Measurements from ENCODE around the gene IGSF3.

IGSF3 gene

DNA sequence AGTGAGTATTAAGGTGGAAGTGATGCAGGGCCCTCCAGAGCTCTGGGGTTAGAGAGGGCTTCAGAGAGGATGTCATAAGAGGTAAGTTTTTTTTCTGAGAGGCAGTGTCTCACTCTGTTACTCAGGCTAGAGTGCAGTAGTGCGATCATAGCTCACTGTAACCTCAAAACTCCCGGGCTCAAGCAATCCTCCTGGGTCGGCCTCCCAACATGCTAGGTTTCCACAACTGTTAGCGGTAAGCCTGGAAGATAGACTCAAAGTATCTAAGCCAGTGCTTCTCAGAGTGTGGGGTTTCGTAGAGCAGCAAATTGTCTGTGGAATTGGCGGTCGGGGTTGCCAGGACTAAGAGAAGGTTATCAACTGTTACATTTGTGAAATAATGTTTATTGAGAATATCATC is 18.6 kb upstream of the IGSF3 start:
- no peak for DNase-seq (ENCODE audit: low read depth)

DNA sequence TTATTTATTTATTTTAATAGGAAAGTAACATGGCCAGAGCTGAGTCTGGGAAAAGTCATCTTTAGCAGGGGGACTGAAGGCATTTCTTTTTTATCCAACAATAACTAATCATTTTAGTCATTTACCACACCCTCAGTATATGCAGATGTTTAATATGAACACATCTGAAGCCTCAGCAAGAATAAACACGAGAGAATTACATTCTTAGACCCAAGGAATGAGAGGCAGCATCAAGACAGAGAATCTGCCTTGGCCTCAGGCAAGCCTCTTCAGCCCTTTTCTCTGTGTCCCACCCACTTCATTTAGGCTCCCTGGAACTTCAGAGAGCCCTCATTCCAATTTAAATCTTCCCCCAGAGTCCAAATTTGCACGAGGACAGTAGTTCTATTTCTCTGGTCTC is 17.0 kb upstream of the IGSF3 start:
- DNase-seq (ENCODE audit: low read depth), result no peak

DNA sequence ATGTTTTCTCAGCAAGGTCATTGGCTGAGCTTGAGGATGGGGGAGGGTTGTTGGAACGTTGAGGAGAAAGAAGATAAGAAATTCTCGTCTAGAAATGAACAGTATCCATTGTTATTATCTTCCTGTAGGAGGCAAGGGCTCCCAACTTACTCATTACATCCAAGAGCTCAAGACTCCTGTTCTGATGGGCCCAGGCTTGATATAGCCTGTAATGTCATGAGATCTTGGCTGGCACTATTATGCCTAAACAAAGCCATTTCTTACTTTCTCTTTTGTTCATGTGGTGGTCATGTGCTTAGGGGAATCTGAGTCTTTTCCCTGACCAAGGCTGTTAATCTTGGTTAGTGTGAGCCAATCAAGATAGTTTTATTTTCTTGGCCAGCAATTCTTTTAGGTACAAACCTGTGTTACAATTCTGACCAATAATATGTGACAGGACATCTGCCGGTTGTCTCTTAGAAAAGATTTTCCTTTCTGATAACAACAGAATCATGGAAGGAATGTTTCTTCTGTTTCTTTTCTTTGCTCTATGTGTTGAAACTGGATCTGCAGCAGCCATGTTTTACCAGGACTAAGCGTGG is 15.2 kb upstream of the IGSF3 start:
- no peak for DNase-seq (ENCODE audit: low read depth)

DNA sequence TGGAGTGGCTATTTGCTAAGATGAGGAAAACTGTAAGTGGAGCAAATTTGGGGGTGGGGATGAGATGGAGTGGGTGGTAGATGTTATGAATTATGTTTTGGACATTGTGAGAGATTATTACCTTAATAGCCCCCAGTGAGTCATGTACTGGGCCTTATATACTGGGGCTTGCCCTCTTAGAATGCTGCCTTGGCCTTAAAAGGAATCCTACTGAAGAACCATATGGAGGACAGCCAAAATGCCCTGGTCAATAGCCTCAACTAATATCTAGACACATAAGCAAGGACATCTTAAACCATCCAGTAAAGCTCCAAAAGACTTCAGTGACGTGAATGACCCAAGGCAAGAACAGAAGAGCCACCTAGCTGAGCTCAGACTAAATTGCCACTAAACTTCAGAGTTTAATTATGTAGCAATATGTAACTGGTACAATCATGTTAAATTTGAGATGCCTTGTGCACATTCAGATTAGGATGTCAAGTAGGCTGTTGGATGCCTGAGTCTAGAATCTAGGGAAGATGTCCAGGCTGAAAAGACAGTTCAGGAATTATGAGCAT is 13.9 kb upstream of the IGSF3 start:
- no peak for DNase-seq (ENCODE audit: low read depth)

DNA sequence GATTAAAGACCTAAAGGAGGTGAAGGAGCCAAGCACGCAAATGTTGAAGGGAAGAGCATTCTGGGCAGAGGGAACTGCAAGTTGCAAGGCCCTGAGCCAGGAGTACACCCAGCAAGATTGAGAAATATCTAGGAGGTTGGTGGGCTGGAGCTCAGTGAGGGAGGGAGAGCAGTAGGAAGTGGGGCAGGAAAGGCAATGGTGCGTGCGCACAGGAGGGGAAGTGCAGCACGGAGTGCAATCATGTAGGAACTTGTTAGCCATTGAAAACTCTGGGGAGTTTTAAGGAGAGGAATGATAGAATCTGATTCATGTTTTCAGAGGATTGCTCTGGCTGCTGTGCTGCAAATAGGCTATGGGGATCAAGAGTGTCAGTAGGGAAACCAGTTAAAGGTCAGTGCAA is 13.2 kb upstream of the IGSF3 start:
- no peak for DNase-seq (ENCODE audit: low read depth)

DNA sequence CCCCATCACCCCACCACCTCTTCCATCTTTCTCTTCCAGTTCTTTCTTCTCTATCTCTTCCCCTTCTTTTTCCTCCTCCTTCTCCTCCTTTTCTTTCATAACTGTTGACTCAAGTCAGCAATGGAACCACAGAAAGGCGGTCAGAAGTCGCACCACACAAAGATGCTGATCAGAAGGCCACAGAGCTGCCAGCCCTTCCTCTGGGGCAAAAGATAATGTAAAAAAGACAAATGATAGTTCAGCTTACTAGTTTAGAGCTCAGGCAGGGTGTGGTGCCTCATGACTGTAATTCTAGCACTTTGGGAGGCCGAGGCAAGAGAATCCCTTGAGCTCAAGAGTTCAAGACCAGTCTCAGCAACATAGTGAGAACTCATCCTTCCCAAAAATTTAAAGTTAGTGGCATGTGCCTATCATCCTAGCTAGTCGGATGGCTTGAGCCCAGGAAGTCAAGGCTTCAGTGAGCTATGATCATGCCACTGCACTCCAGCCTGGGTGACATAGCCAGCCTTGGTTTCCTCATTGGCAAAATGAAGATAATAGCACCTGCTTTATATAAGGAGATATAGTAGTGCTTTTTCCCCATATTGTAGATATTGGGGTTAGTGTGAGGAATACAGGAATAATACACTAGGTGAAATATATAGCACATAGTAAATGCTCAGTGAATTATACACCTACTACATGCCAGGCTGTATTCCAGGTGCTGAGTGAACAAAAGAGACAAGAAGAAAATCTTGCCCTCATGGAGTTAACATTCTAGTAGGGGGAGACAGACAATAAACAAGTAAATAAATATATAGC is 12.5 kb upstream of the IGSF3 start:
- DNase-seq (ENCODE audit: low read depth), result no peak

DNA sequence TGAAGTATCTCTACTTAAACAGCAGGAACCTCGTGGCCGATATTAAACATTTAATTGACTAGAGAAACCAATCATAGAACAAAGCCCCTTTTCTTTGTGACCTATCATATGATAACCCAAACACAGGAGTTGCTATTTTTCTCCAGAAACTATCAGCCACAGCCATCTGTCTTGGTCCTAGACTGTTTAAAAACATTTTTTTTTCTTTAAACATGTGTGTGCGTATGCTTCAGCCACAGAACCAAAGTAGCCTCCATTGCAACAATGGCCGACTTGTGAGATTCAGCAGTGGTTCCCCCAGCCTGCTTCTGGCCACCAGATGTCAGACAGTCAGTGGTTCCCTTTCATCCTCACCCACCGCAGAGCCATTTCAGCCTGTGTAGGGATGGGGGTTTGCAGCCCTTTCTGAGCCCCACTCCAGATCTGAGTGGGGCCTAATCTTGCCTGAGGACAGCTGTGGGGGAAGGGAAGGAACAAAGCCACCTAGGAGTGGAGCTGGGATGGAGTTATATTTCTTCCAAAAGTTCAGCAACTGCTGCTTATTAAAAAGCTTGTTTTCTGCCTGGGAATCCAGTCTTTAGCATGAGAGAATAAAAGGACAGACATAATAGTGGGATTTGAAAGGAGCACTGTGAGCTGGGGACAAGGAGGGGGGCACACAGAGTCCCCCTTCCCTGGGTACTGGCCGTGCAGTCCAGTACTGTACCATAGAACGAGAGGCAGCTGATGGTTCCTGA is 11.7 kb upstream of the IGSF3 start:
- DNase-seq (ENCODE audit: low read depth), result no peak

DNA sequence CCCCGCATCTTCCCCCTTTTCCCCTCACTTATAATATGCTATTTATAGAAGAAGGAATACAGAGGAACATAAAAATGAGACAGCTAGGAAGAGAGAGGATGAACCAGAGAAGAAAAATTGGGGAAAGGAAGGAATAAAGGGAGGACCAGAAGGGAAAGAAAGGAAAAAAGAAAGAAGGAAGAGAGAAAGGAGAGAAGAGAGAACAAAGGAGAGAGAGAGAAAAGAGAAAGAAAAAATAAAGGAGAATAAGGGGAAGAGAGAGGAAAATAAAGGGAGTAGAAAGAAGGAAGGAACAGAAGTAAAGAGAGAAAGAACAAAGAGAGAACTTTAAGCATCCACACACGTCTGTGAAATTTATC is 11.2 kb upstream of the IGSF3 start:
- no peak for DNase-seq (ENCODE audit: low read depth)

DNA sequence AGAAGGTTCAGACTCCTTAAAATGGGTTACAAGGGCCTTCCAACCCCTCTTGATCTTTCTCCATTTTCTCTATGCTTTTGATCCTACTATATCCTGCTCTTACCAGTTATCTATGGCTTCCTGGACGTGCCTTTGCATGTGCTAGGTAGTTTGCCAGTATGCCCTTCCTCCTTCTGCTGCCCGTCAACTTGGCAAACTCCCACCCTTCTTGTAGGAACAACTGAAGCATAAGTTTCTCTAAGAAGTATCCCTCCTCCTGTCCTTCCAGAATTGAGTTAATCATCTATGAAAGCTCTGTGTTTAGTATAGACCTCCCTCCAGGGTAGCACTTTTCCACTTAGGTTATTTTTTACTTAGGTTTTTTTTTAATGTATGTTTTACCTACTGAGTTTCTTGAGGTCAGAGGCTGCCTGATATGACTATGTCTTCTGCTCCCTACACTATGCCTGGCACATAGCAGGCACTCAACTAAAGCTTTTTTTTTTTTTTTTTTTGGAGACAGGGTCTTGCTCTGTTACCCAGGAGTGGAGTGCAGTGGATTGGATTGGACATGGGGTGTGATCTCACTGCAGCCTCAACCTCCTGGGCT is 10.0 kb upstream of the IGSF3 start:
- DNase-seq (ENCODE audit: low read depth), result no peak

DNA sequence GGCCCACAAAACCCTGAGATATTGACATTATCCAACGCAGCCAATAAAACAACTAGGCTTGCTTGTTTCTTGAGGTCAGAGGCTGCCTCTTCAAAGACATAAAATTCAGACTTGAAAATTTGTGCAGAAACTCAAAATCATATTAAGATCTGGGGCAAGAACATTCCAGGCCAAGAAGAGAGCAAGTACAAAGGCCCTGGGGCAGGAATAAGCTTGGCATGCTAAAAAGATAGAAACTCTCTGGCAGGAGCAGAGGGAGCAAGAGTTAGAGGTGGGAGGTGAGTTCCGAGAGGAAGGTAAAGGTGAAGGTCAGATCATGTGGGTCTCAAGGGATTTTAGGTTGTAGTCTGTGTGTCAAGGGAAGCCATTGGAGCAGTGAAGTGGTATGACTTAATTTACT is 8.8 kb upstream of the IGSF3 start:
- DNase-seq (ENCODE audit: low read depth), result no peak

DNA sequence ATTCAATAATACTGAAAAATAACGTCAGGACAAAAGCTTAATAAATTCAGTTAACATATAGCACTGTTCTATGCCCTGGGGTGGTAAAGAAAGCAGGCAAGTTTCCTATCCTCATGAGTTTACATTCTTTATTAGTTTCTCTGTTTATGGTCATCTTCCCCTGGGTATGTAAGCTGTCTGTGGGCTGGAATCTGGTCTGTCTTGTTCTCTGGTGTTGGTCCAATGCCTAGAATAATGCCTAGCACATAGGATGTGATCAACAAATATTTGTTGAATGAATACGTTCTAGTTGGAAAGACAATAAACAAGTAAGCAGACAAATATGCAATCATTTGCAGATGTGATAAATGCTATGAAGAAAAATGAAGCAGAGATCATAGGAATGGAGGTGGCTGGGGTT is 7.2 kb upstream of the IGSF3 start:
- no peak for DNase-seq (ENCODE audit: low read depth)

DNA sequence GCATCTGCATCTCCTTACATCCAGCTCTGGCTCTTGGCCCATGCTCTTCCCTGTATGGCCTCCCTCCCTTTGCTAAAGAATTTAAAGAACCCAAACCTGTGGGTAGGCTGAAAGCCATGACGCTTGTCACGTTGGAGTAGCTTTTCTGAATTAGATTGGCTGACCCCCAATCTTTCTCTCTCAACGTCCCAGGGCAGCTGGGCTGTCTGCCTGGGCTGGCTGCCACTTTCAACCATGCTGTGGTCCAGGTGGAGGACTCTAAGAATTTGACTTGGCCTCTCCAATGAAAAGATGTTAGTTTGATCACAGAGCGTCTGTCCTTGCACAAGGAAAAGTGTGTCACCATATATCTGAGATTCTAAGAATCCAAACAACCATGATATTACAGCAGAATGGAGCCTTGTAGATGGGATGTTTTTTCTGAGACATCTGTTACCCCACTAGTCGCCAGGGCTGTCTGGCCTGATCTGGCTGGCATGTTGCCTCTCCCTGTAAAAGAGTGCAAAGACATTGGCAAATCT is 6.5 kb upstream of the IGSF3 start:
- DNase-seq (ENCODE audit: low read depth), result no peak

DNA sequence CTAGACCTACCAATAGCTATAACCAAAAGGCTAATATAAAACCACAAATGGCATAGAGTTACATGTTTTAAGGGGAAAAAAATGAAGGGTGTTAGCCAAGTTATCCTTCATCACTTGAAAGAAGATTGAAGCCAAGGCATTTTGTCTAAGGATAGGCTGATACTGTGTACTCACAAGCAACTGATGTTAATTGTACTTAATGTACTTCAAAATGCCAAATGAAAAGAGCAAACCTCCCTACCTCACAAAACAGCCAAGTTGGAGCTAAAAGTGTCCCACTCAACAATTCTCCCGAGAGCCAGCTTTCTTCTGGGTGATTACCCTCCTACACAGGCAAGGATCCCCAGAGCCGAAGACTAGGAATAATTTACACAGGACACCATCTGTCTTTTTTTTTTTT is 4.4 kb upstream of the IGSF3 start:
- no peak for DNase-seq (ENCODE audit: low read depth)

DNA sequence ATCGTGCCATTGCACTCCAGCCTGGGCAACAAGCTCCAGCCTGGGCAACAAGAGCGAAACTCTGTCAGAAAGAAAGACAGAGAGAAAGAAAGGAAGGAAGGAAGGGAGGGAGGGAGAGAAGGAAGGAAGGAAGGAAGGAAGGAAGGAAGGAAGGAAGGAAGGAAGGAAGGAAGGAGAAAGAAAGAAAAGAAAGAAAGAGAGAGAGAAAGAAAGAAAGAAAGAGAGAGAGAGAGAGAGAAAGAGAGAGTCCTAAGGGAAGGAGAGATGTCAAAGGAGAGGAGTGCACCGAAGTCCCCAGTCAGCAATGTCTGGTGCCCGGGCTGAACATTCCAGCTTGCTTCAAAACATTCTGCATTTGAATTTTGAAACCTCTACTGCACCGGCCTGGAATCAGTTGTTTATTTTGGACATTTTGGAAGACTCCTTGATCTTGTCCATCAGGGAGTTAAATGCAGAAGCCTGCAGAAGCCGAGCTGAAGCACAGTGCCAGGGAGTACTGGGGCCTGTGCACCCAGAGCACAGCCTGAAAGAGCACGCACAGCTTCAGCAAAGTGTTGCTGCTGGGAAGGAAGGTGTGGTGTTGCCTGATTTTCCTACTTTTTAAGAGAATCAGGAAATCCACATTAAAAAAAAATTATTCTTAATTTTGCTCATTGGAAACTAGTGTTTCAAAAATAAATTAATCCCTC is 3.7 kb upstream of the IGSF3 start:
- no peak for DNase-seq (ENCODE audit: low read depth)

DNA sequence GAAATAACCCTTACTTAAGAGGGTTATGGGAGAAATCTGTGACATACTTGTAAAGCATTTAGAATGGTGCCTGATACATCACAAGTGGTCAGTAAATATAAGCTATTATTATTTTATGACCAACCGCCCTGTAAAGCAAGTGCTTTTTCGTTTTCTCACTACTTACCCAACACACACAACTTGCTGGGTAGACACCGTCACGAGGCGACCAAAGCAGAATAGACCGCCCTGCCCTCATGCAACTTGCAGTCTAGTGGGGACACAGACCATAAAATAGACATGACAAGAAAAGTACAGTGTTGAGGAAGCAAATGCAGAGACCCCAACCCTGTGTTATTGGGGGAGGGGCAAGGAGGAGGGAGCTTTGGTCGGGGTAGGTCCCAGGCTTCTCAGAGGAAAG is 744 bp upstream of the IGSF3 start:
- no peak for DNase-seq (ENCODE audit: low read depth)

DNA sequence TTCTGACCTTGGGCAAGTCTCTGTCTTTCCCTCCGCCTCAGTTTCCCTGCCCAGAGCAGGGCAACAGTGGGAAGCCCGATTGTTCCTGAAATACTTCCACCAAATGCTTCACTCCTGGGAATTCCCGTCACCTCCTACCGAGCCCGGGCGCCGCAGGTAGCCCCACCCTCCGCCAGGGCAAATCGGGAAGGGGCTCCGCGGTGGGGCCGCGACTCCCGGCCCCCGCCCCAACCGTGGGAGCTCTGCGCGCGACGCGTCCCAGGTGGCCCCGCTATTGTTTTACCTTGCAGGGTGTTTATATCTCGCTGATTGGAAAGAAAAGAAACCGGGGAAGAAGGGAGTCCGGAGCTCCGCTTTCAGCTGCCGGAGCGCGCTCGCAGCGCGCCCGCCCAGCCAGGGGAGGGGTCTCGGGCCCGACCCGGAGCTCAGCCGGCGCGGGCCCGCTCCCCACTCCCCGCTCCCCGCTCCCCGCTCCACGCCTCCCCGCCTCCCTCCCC is 407 bp downstream of the IGSF3 start:
- no peak for DNase-seq (ENCODE audit: low read depth)

DNA sequence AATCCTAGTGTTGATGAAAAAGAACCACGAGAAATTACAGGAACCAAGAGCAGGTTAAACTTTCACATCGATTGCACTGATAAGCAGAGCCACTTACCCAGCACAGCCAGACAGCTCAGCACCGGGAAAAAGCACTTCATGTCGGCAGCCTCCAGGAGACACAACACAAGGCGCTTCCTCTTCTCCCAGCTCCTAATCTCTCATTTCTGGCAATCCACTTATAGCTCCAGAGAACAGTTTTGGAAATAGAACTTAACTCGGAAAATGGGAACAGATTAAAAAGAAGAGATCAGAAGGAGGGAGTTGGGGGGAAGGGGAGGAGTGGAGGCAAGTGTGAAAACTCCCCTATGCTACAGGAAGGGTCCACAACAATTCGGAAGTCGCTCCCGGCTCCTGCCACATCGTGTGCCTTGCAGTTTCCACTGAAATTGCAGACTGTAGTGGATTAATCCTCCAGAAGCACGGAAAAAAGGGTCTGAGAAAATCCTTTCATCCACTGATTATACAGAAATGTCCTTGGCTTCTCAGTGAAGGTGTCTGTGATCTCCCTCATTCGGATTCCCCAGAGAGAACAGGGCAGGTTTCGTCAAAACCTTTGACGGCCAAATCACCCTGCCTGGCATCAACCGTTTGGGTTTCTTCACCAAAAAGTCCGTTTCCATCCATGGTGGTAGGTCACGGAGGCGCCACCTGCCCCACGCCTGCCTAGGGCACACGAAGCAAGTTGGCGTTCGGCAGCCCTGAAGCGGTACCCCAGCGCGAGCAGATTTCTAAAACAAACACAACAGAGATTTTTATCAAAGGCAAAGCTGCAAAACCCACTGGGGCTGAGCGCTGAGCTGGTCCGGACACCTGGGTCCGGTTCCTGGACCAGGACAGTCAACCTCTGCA is 1.1 kb downstream of the IGSF3 start:
- no peak for DNase-seq (ENCODE audit: low read depth)

DNA sequence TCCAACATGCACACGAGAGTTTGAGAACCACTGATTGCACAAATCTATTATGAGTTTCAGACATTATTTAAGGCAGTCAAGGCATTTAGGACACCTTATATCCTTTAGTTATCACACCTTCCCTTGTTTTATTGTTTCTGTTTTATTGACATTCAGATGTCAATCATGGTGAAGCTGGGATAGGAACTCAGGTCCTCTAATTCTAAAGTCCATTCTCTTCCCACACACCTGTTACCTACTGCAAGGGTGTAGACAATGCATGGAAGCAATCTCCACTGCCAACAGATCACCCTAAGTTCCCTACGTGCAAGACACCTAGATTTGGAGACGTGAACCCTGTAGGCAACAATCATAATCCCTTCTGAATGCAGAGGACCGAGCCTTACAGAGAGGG is 2.6 kb downstream of the IGSF3 start:
- no peak for DNase-seq (ENCODE audit: low read depth)

DNA sequence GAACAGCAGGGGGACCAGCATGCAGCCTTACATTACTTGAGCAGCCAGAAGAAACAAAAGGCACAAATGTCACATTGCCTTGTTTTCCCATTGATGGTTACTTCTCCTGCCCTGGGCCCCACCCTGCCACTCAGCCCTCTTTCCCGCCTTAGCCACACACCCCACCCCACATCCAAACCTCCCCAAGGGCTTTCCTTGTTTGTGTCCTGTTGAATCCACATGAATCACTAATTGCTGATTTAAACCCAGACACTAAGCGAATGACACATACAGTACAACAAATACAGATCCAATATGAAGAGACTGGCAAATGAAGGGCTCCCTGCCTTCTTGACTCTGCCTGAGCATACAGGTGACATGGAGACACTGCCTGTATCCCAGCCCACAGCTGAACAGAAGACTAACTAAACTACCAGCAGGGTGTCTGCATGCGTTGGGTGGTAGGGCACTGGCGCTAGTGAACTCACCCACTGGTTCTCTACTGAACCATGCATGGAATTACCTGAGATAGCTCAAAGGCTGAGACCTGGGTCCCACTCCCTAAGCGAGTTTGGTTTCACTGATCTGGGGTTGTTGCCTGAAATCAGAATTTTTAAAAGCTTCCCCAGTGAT is 3.1 kb downstream of the IGSF3 start:
- DNase-seq (ENCODE audit: low read depth), result no peak

DNA sequence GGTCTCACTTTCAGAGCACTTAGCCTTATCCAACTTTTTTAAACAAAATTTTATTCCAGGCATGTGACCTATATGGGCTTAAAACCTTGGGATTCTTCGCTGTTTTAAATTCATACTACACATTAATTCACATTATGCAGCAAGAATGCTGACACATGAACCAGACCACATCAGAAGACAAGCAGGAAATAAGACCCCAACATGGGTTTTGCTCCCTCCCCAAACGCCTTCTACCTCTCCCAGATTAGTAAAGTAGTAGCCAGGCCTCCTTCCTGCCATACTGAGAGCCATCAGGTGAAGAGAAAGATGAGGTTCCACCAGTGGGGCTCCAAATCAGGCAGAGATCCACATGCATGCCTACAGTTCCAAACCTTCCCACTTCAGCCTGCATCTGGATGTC is 3.7 kb downstream of the IGSF3 start:
- no peak for DNase-seq (ENCODE audit: low read depth)

All from stimulated activated CD4-positive, alpha-beta T cell treated with anti-CD3 and anti-CD28 coated beads, Interleukin-2, amount 100 ng/mL, for 4 hours (primary cell).